Activated effector memory CD4-positive, alpha-beta T cell treated with Interleukin-2 at 50 U/mL for 16 hours (primary cell): ENCODE data around the gene MSRB1.
"Not testable (repeated sequence)": the region's sequence is repeated elsewhere in the genome, so short reads cannot be mapped to it uniquely, and the experiment has no call there.

Experiments used
- DNase-seq: peaks from one replicate; pipeline ENCODE4 v3.0.0-alpha.2; 2020

The MSRB1 gene

DNA sequence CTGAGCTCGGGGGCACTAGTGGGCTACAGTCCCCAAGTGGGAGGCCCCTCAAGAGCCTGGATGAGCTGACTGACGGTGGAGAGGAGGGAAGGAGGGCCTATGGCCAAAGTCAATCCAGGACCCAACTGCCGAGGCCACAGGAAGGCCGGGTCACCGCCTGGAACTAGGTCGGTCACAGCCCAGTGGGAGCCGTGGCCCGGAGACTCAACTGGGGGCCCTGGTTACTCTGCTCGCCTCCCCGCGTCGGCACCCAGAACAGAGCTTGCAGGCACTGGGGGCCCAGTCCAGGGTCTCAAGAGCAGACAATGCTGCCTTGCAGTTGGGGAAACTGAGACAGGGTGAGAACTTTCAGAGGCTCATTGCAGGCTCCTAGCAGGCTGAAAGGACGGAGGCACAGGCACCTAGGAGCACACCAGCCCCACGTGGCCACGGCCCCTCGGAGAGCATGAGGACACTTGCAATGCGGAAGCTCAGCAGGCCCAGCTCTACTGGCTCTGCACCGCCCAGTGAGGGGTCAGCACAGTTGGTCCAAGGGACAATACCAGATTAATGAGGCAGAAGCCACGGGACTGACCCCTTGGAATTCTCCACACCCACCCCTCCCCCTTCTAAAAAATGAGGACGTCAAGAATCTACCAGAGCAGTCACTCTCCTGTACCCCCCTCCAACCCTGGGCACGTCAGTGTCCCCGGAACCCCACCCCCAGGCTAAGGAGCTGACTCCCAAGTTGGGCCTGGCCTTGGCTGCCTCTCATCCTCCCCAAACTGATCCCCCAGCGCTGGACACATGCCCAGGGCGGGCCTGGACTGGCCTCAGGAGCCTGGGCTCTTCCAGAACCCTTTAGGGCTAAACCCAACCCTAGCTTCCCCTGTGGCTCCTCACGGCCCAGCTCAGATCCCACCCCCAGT, 27.0 kb downstream of the MSRB1 start:
- no peak for DNase-seq

DNA sequence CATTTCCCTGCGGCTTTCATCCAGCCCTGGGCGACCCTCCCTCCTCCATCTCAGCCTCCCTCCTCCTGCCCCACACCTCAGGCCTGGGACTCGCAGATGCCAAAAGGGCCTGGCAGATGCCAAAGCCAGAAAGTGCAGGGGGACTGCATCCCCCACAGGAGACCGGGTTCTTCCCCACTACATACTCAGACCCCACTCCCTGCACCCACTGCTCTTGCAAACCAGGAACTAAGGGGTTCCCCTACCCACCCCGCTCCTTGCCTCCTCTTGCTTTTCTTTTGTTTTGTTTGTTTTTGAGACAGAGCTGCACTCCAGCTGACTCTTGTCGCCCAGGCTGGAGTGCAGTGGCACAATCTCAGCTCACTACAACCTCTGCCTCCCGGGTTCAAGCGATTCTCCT, 28.0 kb downstream of the MSRB1 start:
- DNase-seq: no peak

DNA sequence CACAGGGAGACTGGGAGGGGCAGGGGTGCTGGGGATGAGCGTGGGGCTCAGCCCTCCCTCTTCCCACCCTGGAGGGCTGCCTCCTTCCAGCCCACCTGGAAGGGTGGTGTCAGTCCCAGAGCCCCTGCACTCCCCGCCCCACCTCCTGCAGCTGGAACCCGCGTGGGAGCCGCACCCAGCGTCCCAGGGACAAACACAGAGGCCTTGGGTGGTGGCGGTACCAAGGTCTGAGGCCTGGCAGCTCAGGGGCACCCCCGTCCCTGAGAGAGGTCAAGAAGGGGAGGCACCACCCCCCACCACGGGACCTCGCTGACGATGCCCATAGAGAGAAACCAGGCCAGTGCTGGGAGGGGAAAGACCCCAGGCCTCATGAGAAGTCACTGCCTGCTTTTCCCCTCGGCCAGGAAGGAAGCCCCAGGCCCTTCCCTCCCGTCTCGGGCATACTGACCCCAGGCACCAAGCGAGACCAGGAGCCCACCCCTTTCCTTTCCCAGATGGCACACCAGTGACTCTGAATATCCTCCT, 28.9 kb downstream of the MSRB1 start:
- no peak for DNase-seq

DNA sequence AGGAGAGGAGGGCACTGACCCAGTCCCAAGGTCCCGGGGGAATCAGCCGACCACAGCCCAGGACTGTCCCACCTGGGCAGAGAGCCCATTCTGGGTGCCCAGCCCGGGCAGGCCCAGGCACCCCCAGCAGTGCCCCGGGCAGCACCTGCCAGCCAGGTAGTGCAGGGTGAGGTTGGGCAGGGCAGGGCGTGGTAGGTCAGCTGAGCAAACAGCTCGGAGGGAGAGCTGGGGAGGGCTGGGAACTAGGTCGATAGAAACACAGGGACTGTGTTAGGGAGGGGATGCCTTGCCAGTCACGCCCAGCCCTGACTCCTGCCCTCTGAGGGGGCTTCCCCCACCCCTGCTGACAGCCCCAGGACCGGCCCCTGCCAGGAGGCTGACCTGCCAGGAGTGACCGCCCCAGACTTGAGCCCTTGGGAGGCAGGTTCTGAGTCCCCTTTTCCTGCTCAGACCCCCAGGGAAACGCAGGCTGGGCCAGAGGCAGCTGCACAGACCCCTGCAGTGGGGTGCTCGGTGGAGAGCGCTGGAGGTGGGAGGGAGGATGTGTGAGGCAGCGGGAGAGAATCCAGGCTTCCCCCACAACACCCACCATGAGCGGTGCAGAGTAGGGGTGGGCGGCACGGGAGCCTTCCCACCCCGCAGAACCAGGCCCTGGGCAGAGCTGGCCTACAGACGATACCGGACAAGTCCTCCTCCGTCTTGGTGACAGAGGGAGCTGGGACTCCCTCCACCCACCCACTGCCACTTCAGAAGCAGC, 29.5 kb downstream of the MSRB1 start:
- no peak for DNase-seq

DNA sequence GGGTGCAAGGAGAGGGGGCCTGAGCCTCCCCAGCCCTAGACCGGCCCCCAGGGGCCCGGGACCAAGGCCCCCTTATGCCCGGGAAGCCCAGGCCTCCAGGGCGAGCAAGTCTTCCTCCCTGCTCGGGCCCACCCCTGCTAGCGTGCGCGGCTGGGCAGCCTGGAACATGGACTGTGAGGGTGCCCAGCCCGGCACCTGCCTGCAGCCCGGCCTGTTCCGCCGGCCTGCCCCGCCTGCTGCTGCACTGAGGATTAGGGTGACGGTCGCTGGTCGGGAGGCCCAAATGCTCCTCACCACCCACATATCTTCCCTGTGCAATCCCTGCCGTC, 30.8 kb downstream of the MSRB1 start:
- no peak for DNase-seq

DNA sequence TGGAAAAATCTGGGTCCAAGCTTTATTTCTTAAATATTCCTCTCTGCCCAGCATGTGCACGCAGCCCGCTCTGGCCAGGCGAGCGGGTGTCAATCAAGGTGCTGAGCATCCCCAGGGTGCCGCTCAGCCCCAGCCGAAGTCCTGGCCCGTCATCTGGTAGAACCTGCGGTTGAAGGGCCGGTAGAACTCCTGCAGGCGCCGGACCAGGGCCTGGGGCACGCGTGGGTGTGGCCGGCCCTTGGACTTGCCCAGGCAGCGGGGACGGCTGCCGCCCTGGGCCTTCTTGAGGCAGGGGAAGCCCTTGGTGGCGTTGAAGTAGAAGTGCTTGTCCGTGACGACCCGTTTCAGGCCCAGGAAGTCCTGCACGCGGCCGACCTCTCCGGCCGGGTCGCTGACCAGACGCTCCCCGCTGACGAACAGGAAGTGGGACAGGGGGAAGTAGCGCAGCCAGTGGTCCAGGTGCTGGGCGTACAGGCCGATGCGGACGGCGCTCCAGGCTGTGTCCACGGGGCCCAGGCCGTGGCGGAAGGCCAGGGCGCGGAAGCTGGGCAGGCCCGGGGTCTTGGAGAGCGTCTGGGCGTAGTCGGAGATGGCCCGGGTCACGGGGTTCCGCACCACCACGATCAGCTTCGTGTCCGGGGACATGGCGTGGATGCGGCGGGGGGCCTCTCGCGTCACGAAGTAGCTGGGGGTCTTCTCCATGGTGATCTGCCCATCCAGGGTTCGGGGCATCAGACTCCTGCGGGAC, 31.4 kb downstream of the MSRB1 start:
- DNase-seq: no peak

DNA sequence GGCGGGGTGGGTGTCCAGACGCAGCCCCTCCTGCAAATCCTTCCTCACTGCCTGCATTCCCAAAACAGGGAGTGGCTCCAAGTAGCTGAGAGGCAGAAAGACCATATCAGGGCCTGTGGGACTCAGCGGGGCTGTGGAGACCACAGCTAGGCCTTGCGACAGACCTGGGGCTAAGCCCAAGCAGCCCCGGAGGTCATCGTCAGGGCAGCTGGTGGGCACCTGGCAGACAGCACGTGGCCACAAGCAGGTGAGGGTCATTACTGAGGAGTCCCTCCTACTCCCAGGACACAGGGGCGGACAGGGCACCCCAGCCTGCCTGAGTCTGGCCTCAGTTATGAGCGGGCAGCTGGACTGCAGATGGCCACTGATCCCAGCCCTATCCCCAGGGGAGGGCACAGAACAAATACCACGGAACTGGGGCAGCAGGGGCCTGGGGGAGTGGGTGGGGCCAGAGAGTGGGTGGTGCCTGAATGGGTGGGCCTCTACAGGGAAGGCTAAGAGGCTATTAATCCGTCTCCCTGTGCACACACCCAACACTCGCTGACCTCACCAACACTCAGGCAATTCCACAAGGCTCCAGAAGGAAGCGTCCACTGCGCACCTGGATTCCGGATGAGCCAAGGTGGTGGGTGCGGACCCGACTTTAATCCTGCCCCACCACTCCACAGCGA, 33.3 kb downstream of the MSRB1 start:
- DNase-seq: no peak

DNA sequence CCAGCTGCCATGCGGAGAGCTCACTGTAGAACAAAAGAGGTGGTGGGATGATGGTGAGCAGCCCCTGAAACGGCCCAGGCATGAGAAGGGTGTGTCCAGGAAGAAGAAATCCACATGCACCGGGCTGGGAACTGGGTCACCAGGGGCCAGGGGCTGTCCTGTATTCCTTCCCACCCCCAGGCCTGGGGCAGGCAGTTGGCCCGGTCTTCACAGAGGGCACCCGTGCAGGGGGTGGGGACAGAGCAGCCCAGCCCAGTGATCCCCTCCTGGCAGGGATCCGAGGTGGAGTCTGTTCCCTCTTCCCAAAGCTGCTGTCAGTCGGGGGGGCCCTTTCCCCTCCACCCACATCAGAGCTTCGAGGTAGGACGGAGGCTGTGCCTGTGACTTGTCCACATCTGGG, 34.0 kb downstream of the MSRB1 start:
- DNase-seq: no peak

DNA sequence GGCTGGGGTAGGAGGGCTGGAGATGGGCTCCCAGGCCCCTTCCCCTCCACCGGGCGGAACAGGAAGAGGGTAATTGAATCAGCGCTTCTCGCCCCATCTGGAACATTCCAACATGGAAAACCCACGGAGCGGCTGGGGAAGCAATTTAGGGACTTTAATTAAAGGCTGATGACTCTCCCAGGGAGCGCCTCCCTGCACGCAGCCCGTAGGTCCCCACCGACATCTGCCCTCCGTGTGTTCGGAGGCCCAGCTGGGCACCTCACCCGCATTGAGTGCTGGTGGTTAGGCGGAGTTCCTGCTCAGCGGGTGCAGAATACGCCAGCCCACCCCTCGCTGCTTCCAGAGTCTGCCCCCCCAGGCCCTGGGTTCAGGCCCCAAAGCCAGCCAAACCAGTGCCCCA, 34.8 kb downstream of the MSRB1 start:
- no peak for DNase-seq

DNA sequence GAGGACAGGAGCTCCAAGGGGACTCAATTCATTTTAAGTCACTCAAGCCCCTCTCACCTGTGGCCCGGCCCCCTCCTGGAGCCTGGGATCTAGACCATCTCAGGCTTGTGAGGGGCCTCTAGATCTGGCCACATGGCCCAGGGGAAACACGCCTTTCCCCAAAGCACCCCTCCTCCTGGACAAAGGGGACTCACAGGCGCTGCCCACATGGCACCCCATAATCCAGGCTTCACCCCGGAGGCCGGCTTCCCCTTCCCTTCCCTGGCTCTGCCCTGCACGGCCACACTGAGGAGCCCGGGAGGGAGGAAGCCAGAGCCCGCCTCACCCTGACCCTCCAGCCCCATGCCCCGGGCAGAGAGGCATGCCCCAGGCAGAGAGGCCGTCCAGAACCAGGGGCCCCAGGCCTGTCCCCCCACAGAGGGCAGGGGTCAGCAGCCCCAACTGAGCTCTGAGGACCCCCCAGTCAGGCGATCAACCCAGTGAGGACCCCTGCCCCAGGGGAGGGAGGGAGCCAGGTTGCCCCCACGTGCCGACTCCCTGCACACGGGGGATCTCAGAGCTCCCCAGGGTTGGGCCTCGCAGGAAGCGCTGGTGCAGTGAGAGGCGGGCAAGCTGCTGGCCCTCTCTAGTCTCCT, 35.7 kb downstream of the MSRB1 start:
- DNase-seq: no peak

DNA sequence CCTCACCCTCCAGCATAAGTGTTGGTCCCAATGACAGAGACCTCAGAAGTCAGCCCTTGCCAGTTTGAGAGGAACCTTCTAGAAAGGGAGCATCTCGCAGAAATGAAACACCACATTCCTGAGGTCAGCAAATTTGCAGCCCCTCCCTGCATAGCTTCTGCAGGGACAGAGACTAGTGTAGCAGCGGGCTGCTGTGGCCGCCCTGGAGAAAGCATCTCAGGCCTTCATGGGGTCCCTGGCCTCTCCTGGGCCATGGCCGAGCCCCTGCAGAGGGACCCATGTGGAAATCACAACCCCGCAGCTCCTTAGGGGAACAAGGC, 36.2 kb downstream of the MSRB1 start:
- DNase-seq: no peak

DNA sequence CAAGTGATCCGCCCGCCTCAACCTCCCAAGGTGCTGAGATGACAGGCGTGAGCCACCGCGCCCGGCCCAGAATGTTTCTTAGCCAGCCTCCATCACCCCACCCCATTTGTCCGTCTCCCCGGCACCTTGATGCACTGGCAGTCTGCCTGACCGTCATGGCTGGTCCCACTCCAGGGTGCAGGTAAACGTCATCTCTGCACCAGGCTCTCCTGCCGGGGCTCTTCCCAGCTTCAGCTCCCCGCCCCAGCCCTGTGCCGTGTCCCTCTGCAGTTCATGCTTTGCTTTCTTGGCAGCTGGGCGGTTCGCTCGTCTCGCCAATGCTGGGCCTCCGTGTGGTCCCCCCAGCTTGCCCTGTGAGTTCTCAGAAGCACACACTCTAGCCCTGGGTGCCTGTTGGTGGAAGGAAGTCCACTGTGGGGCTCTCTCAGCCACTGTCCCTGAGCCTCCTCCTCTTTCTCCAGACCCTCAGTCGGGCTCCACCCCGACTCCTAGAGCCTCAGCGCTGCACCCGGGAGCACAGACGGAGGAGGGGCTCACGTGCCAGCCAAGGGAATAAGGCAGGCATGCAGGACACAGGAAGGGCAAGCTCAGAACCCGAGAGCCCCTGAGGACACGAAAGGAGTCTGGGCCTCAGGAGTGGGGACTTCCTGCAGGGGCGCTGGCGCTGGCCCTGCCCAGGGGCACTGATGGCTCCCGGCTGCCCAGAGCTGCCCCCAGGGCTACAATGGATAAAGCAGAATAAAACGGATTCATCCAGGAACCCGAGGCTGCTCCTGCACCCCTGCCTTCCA, 36.7 kb downstream of the MSRB1 start:
- no peak for DNase-seq

DNA sequence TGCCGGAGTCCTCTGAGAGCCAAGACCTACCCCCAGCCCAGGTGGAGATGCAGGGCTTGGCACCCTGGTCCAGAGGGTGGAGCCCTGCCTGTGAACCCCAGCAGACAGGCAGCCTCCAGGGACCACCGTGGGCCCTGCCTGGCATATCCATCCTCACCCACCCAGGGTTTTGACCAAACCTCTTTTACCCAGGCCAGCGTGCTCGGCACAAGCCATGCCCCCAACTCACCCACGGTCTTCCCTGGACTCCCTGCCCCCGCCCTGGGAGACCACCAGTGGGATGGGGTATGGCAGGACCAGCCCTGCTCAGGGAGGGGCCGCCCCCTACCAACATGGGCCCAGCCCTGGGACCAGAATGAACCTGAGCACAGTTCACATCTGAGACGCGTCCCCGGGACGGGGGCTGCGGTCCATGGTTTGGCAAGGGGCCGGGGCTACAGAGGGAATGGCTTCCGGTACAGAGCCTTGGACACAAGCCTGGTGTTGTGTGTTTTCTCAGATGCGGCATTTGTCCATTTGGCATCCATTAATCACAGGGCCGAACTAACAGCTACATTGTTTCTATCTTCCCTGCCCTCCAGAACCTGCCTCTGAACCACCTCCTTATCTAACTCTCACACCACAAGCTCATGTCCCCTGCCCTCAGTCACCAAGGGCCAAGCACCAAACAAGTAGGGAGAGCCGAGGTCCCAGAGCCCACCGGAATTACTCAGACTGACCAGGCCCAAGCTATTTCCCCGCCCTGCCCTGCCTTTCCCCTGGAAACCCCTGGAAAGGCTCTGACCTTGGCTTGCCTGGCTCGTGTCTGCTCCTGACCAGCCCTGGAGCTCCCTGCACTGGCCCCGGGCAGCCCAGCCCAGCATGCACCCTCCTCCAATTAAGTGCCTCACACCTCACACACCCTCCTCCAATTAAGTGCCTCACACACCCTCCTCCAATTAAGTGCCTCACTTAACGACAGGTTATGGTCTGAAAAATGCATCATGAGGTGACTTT, 38.9 kb downstream of the MSRB1 start:
- no peak for DNase-seq

DNA sequence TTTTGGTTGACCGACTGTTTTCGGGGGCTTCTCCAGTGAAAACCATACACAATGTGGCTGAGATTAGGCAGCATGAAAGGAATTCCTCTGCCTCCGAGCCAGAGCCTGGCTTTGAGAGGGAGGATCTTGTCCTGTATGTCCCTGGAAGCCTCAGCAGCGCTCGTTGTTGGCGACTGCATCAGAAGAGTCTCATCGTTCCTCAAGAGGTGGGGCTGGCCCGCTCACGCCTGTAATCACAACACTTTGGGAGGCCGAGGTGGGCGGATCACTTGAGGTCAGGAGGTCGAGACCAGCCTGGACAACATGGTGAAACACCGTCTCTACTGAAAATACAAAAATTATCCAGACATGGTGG, 39.8 kb downstream of the MSRB1 start:
- no peak for DNase-seq

DNA sequence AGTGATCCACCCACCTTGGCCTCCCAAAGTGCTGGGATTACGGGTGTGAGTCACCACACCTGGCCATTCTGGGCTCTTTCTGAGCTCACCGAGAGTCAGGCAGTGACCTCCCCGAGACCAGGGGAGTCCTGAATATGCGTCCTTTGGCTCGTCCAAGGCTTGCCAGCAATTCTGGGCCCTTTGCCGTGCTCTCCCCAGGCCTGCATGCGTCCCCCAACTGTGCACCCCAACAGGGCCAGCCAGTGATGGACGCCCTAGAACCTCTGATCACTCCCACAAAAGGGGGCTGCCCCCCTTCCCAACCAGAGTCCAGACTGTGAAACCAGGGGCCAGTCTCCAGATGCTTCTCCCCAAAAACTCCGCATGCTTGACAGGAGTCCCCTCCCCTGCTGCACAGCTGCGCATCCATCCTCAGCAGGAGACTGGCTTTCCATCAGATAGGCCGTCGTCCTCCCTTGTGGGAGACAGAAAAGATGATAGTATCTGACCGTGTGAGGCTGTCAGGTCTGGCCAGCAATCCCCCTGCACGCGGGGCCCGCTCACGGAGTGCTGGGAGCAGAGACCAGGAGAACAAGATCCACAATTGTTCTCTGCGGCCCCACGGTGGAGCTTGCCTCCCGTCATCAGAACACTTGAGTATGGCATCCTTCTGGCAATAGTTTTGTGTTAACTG, 40.3 kb downstream of the MSRB1 start:
- no peak for DNase-seq

DNA sequence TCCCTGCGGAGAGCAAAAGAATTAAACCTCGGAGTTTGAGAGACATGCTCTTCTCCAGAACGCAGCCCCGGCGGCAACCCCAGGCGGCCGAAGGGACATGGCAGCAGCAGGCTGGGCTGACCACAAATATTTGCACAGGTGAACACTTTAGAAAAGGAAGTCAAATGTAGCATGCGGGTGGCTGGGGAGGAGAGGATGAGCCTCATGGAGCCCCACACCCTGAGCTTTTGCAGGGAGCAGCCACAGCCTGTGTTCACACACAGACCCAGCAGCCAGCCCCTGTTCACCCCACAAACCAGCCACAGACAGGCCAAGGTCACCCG, 42.6 kb downstream of the MSRB1 start:
- DNase-seq: no peak

DNA sequence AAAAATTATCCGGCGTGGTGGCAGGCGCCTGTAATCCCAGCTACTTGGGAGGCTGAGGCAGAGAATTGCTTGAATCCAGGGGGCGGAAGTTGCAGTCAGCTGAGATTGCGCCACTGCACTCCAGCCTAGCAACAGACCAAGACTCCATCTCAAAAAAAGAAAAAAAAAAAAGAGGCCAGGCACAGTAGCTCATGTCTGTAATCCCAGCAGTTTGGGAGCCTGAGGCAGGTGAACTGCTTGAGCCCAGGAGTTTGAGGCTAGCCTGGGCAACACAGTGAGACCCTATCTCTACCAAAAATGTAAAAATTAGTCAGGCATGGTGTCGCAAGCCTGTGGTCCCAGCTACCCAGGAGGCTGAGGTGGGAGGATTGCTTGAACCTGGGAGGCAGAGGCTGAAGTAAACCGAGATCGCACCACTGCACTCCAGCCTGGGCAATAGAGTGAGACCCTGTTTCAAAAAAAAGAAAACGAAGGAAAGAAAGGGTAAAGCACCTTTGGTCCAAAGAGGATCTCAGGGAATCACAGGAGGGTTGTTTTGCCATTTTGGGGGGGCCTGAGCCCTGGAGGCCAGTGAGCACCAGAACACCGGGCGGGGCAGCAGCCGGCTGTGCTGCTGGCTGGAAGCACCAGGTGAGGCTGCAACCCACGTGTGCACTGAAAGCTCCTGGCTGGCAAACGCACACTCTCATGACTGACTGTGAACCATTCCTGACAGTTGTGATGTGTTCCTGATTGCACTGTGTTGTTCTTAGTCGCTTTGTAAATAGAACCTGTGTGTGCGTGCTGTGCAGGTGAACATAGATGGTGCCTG, 43.2 kb downstream of the MSRB1 start:
- DNase-seq: no peak

DNA sequence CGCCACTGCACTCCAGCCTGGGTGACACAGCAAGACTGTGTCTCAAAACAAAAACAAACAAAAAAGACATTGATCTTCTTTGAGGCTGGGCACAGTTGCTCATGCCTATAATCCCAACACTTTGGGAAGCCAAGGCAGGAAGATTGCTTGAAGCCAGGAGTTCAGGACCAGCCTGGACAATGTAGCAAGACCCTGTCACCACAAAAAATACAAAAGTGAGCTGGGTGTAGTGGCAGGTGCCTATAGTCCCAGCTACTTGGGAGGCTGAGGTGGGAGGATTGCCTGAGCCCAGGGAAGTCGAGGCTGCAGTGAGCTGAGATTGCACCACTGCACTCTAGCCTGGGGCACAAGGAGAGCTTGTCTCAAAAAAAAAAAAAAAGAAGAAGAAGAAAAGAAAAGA, 45.3 kb downstream of the MSRB1 start:
- not testable (repeated sequence) for DNase-seq
